B cell (primary cell): Measurements from ENCODE around the gene CALML6. TPM values are rescaled to one million over a fixed set of nuclear protein-coding genes. Genes with fewer than 3 reads are reported as not detected.
A peak's percentile ranks its signal among the peaks of the same experiment; 100 is the strongest.

Experiments
- ATAC-seq: fragments of 200-7000 bp; cut with Tn5 transposase; one replicate; pipeline ENCODE4 v1.10.0; 2021; ENCODE audit warnings: low read depth, mild to moderate bottlenecking, moderate number of reproducible peaks, moderate library complexity
- CTCF ChIA-PET: fragments of 350-600 bp; sonication (Branson Sonifier 250); formaldehyde crosslinking; loops from one replicate; lab custom pipeline; 2021; ENCODE audit warnings: antibody characterized with exemption, inconsistent platforms; lab: Charles Lee
- POLR2A ChIA-PET: fragments of 350-600 bp; sonication (Branson Sonifier 250); formaldehyde crosslinking; loops from one replicate; lab custom pipeline; 2021; ENCODE audit warnings: antibody characterized with exemption; lab: Charles Lee
- DNase-seq: peaks from one replicate; pipeline ENCODE4 v3.0.0; 2013
- H2AFZ ChIP-seq: 2 replicates; pipeline ENCODE4 v1.6.1; 2012; ENCODE audit warnings: mild to moderate bottlenecking, low read depth, low read length; ENCODE audit not compliant: insufficient read depth, poor library complexity, severe bottlenecking
- H3K27ac ChIP-seq, 2 donors: 1 replicate in 1 of 2; 2 replicates in 1 of 2; pipeline ENCODE4 v1.5.1; 2012 to 2013; ENCODE audit warnings: low read length in 2 of 2, mild to moderate bottlenecking in 2 of 2, moderate library complexity in 1 of 2
- H3K27me3 ChIP-seq, 4 experiments: fragments of 200-600 bp in 1 of 4; sonication (generic) in 1 of 4; replicated peaks in 1 of 4; 1 replicate in 2 of 4; 2 replicates in 2 of 4; pipeline versions ENCODE4 v1.6.1 to v1.7.0; 2013 to 2016; ENCODE audit warnings: low read length in 3 of 4, mild to moderate bottlenecking in 2 of 4, mixed read lengths in 1 of 4, moderate library complexity in 1 of 4; ENCODE audit not compliant: insufficient read depth in 4 of 4, control insufficient read depth in 3 of 4; ENCODE audit errors: control extremely low read depth in 1 of 4
- H3K36me3 ChIP-seq, 2 experiments: replicated peaks in 1 of 2; 1 replicate in 1 of 2; 2 replicates in 1 of 2; pipeline versions ENCODE4 v1.6.1 to v1.7.1; 2013; ENCODE audit warnings: low read length in 1 of 2; ENCODE audit not compliant: insufficient read depth in 2 of 2, control insufficient read depth in 1 of 2; ENCODE audit errors: control extremely low read depth in 1 of 2, extremely low read depth in 1 of 2
- H3K4me1 ChIP-seq, 2 donors: fragments of 200-600 bp in 1 of 2; sonication (generic) in 1 of 2; 1 replicate in 1 of 2; 2 replicates in 1 of 2; pipeline versions ENCODE4 v1.5.1 to v1.6.1; 2013 to 2017; ENCODE audit warnings: low read length in 2 of 2; ENCODE audit not compliant: control insufficient read depth in 2 of 2, insufficient read depth in 2 of 2
- H3K4me2 ChIP-seq: replicated peaks from 2 replicates; pipeline ENCODE3; 2012; ENCODE audit warnings: mild to moderate bottlenecking, low read depth, low read length; ENCODE audit not compliant: poor library complexity, severe bottlenecking
- H3K4me3 ChIP-seq, 5 experiments: fragments of 200-600 bp in 1 of 5; sonication (generic) in 1 of 5; 1 replicate in 3 of 5; 2 replicates in 2 of 5; pipeline versions ENCODE4 v1.5.1 to v1.7.0; 2011 to 2016; ENCODE audit warnings: low read length in 4 of 5, mild to moderate bottlenecking in 4 of 5, low read depth in 2 of 5, control low read depth in 1 of 5, moderate library complexity in 1 of 5; ENCODE audit not compliant: insufficient read depth in 1 of 5; ENCODE audit errors: control extremely low read depth in 1 of 5, extremely low read depth in 1 of 5
- H3K79me2 ChIP-seq: fragments of 200-600 bp; sonication (generic); one replicate; pipeline ENCODE4 v1.6.0; 2016; ENCODE audit warnings: low read length; ENCODE audit not compliant: control insufficient read depth, insufficient read depth
- H3K9ac ChIP-seq: fragments of 200-600 bp; sonication (generic); 2 replicates; pipeline ENCODE4 v1.6.1; 2017; ENCODE audit warnings: mild to moderate bottlenecking, low read length, moderate library complexity
- H3K9me3 ChIP-seq, 3 donors: one replicate each; pipeline versions ENCODE4 v1.6.1 to v1.7.1; 2013; ENCODE audit warnings: low read length in 2 of 3; ENCODE audit not compliant: control insufficient read depth in 2 of 3, insufficient read depth in 1 of 3; ENCODE audit errors: control extremely low read depth in 1 of 3
- H4K20me1 ChIP-seq: 2 replicates; pipeline ENCODE4 v1.6.0; 2012; ENCODE audit warnings: mild to moderate bottlenecking, low read length; ENCODE audit not compliant: insufficient read depth, control insufficient read depth, poor library complexity, severe bottlenecking
- H3K27ac Mint-ChIP-seq: one replicate; pipeline ENCODE4 v1.8.0; 2021; ENCODE audit warnings: mixed read lengths
- H3K27me3 Mint-ChIP-seq: one replicate; pipeline ENCODE4 v1.8.0; 2021; ENCODE audit warnings: mixed read lengths
- H3K4me1 Mint-ChIP-seq: one replicate; pipeline ENCODE4 v1.8.0; 2021; ENCODE audit warnings: mixed read lengths
- H3K4me3 Mint-ChIP-seq: one replicate; pipeline ENCODE4 v1.8.0; 2021; ENCODE audit warnings: mixed read lengths
- H3K9me3 Mint-ChIP-seq: one replicate; pipeline ENCODE4 v1.8.0; 2022; ENCODE audit warnings: mixed read lengths; ENCODE audit not compliant: insufficient read depth
- EZH2 ChIP-seq: IDR thresholded peaks from 2 replicates; pipeline ENCODE4 v1.6.1; 2012; ENCODE audit warnings: borderline replicate concordance, low read depth, mild to moderate bottlenecking, moderate library complexity, low read length; ENCODE audit not compliant: insufficient read depth, poor library complexity, severe bottlenecking
- WGBS: methylation state at CpG from one replicate; pipeline ENCODE4 v1.1.5; 2013; ENCODE audit warnings: missing lambda C conversion rate; ENCODE audit not compliant: insufficient coverage; 5-methylcytosine and 5-hydroxymethylcytosine counted together
- intact Hi-C: fragments of 100-400 bp; cut with micrococcal nuclease; formaldehyde crosslinking; loops from one replicate; pipeline ENCODE4 v1.10.0; 2022
- polyA plus RNA-seq: library from polyadenylated mRNA; depleted of rRNA; stranded (reverse); fragments of >200 nt; gene quantifications from 2 replicates; pipeline ENCODE4 v1.2.3, GENCODE V29; 2012
- total RNA-seq, 2 donors: library from RNA; stranded (reverse); fragments of 120-200 nt in 1 of 2; gene quantifications; 1 replicate in 1 of 2; 2 replicates in 1 of 2; pipeline versions ENCODE4 v1.2.3 to v1.2.4, GENCODE V29; 2013 to 2022
- TF ChIP-seq, protein P1 (sequence below): fragments of 200-600 bp; IDR thresholded peaks from one replicate; pipeline ENCODE4 v1.8.0; 2022; ENCODE audit warnings: antibody characterized with exemption, mild to moderate bottlenecking

CALML6 gene
- total and polyA plus RNA-seq, 2 donors (not counting 1 experiment from before 2014, with no cell fraction given), result 0.64 to 2.0 TPM

DNA sequence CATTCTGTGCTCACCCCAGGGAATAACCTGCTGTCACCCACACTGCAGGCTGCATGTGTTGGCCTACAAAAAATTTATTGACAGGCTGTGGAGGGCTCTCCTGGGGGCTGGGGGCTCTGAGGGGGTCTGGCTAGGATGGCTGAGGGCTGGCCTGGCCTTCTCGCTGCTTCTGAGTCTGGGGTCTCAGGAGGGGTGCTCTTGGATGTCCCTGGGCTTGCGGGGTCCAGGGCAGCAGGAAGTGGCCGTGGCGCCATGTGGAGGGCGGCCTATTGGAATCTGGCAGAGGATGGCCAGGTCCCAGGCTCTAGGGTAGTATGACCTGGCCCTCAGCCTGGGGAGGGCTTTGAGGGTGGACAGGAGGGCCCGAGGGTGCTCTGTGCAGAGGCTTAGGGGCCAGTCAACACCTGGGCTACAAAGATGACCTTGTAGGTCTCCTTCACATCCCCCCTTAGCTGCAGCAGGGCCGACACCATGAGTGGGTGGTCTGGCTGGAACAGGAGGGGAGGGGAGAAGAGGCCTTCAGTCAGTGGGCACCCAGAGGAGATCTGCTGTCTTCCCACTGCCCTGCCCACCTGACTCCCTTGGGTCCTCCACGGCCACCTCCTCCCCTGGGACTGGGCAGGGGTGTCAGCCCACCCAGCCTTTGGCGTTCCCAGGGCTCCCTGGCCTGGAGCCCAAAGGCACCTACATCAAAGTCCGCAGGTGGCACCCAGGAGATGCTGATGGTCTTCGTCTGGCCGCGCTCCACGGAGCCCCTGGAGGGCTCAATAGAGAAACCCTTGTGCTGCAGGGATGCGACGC is 7.0 kb downstream of the CALML6 start:
- Histone ChIP-seq H3K4me2 (no peak overlapping the region), H3K27me3 (peaks cover 0 to 16% (median 0%) of the 10 kb centered on the region in 4 experiments), H2AFZ (no peak overlapping the region), H3K79me2 (no peaks in the 10 kb centered on the region), H3K36me3 (no peaks in the 10 kb centered on the region), H3K4me3 (no peak overlapping the region), H3K27ac (no peak overlapping the region), H3K4me1 (peaks cover 12 to 22% of the 10 kb centered on the region in 2 donors), H3K9me3 (peaks cover 0 to 5% (median 0%) of the 10 kb centered on the region in 3 donors), H4K20me1 (no peaks in the 10 kb centered on the region), H3K9ac (no peak overlapping the region)
- WGBS, result 88% methylated on average over 14 of the region's 16 CpGs
- peaks cover 4% of the 10 kb centered on the region for H3K4me1 Mint-ChIP-seq
- intact Hi-C loops, result no loop called here
- H3K27me3 Mint-ChIP-seq, result peaks cover 7% of the 10 kb centered on the region
- peak; percentile 26 for DNase-seq
- POLR2A ChIA-PET, result no interaction called here
- CTCF ChIA-PET, result no interaction called here
- no peak overlapping the region for H3K4me3 Mint-ChIP-seq
- no peaks in the 10 kb centered on the region for H3K9me3 Mint-ChIP-seq
- ATAC-seq, result no peak
- H3K27ac Mint-ChIP-seq, result no peak overlapping the region
- no peak for TF ChIP-seq EZH2
- TF ChIP-seq, protein P1, sequence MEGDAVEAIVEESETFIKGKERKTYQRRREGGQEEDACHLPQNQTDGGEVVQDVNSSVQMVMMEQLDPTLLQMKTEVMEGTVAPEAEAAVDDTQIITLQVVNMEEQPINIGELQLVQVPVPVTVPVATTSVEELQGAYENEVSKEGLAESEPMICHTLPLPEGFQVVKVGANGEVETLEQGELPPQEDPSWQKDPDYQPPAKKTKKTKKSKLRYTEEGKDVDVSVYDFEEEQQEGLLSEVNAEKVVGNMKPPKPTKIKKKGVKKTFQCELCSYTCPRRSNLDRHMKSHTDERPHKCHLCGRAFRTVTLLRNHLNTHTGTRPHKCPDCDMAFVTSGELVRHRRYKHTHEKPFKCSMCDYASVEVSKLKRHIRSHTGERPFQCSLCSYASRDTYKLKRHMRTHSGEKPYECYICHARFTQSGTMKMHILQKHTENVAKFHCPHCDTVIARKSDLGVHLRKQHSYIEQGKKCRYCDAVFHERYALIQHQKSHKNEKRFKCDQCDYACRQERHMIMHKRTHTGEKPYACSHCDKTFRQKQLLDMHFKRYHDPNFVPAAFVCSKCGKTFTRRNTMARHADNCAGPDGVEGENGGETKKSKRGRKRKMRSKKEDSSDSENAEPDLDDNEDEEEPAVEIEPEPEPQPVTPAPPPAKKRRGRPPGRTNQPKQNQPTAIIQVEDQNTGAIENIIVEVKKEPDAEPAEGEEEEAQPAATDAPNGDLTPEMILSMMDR, result no peak

- Mint-ChIP-seq H3K27ac (no peak overlapping the region), H3K4me3 (no peak overlapping the region), H3K9me3 (no peaks in the 10 kb centered on the region), H3K4me1 (peaks cover 4% of the 10 kb centered on the region), H3K27me3 (peaks cover 7% of the 10 kb centered on the region)
- Histone ChIP-seq H3K4me3 (no peak overlapping the region), H3K4me1 (peaks cover 12 to 20% of the 10 kb centered on the region in 2 donors), H3K36me3 (no peaks in the 10 kb centered on the region), H4K20me1 (no peaks in the 10 kb centered on the region), H3K27ac (no peak overlapping the region), H3K4me2 (no peak overlapping the region), H3K27me3 (peaks cover 0 to 16% (median 0%) of the 10 kb centered on the region in 4 experiments), H3K9ac (no peak overlapping the region), H3K9me3 (peaks cover 0 to 5% (median 0%) of the 10 kb centered on the region in 3 donors), H2AFZ (no peak overlapping the region), H3K79me2 (no peaks in the 10 kb centered on the region)
- TF ChIP-seq EZH2, result no peak
- TF ChIP-seq, protein P1, result no peak
- ChIA-PET CTCF (no interaction called here), POLR2A (no interaction called here)
- intact Hi-C loops, result no loop called here
- ATAC-seq, result no peak
- WGBS, result 92% methylated on average over 4 of the region's 6 CpGs
- no peak for DNase-seq
These were observed 7.6 kb downstream of the CALML6 start for GRCh38 chr1:1922702-1922955.
